HG02870 (cell line): ENCODE data around the gene PBX4.

Experiments
- ATAC-seq: cut with Tn5 transposase; IDR thresholded peaks from one replicate; pipeline ENCODE4 v1.9.1; 2021; ENCODE audit warnings: mild to moderate bottlenecking, moderate library complexity; ENCODE audit not compliant: unreplicated experiment

Gene PBX4

DNA sequence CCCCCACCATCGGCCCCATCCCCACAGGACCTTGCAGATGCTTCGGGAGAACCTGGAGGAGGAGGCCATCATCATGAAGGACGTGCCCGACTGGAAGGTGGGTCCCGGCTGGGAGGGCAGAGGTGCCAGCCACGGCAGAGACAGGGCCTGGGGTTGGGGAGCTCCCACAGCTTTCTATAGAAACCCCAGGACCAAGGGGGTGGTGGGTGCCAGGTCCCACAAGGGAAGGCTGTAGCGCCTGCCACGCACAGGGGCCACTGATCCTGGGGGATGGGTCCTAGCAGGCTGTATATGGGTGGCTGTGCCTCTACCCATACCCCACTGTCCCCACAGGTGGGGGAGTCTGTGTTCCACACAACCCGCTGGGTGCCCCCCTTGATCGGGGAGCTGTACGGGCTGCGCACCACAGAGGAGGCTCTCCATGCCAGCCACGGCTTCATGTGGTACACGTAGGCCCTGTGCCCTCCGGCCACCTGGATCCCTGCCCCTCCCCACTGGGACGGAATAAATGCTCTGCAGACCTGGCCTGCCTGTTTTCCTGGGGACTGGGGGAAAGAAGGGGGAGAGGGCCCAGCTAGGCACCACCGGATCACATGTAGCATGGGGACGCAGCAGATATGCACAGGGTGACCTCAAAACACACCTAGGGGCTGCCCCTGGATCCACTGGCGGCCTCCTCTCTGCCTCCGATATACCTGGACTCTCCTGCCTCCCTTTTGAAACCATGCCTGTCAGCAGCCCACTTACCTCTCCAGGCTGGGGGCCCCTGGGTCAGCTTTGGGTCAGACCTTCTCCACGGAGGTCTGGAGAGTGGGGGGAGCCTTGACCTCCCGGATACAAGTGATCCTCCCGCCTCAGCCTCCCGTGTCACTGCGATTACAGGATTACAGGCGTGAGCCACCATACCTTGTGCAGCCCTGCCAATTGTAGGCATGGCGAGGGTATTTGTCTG is 90.5 kb downstream of the PBX4 start:
- ATAC-seq = no peak

- ATAC-seq = no peak
These were observed 91.2 kb downstream of the PBX4 start for GRCh38 chr19:19527371-19527656.

DNA sequence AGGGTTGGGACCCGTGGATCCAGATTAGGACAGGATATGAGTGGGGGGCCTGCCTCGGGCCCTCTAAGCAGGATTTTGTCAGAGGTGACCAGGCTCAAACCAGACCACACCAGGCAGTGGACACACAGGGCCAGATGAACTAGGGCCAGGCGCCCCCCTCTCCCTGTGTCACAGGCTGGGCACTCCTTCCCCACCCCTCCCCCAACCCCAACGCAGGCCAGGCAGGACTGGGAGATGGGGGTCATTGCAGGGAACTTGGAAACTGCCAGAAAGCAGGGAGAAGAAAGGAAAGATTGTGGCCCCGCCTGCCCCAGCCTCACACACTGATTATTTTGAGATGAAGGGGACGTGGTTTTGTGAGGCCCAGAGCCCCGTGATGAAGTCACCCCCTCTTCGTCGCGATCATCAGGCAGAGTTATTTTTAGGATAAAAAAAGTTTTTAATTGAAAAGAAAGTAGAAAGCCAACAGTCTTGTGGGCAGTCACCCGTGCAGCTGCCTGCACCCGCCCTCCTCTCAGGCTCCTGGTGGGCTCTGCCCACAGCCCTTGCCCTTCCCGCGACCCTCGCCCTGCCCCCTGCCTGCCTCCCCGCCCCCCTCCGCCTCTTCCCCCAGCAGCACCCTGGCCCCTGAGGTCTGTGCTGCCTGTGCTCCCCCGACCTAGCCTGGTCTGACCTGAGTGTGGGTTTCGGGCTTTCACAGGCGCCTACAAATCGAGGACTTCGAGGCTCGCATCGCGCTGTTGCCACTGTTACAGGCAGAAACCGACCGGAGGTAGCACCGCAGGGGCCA is 91.7 kb downstream of the PBX4 start:
- no peak for ATAC-seq

- no peak for ATAC-seq
These were observed 92.7 kb downstream of the PBX4 start for GRCh38 chr19:19525611-19526380.

DNA sequence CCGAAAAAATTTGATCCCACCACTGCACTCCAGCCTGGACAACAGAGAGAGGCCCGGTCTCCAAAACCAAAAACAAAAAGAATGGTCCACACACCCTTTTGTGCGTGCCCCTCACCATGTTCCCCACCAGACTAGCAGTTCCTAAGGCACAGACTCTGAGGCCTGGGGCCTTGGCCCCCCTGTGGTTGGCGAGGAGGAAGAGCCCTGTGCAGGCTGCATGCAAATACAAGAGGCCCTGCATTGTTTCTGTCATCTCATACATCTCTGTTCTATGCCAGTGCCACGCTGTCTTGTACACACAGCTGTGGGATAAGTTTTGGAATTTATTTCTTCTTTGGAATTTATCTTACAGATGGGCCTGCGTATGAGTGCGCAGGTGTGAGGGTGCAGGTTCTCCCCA is 94.4 kb downstream of the PBX4 start:
- ATAC-seq = no peak

- no peak for ATAC-seq
These were observed 95.3 kb downstream of the PBX4 start for GRCh38 chr19:19523177-19523576.

DNA sequence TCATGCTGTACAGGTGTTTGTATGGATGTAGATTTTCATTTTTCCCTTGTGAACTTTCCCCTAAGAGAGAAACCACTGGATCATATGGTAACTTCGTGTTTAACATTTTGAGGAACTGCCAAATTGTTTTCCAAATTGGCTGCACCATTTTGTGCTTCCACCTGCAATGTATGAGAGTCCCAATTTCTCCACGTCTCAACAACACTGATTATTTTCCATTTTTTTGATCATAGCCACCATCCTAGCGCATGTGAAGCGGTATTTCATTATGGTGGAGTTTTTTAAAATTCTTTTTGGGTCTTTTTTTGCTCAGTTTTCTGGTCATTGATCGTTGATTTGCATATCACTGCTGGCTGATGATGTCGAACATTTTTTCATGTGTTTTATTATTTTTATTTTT is 97.5 kb downstream of the PBX4 start:
- no peak for ATAC-seq

DNA sequence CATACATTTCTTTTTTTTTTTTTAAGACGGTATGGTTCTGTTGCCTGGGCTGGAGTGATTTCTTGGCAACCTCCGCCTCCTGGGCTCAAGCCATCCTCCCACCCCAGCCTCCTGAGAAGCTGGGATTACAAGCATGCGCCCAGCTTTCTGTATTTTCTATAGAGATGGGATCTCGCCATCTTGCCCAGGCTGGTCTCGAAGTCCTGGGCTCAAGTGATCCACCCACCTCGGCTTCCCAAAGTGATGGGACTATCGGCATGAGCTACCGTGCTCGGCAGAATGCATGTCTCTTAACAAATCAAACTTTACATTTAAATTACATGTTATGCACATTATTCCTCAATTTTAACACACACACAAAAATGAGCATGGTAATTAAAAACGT is 101.3 kb downstream of the PBX4 start:
- no peak for ATAC-seq

DNA sequence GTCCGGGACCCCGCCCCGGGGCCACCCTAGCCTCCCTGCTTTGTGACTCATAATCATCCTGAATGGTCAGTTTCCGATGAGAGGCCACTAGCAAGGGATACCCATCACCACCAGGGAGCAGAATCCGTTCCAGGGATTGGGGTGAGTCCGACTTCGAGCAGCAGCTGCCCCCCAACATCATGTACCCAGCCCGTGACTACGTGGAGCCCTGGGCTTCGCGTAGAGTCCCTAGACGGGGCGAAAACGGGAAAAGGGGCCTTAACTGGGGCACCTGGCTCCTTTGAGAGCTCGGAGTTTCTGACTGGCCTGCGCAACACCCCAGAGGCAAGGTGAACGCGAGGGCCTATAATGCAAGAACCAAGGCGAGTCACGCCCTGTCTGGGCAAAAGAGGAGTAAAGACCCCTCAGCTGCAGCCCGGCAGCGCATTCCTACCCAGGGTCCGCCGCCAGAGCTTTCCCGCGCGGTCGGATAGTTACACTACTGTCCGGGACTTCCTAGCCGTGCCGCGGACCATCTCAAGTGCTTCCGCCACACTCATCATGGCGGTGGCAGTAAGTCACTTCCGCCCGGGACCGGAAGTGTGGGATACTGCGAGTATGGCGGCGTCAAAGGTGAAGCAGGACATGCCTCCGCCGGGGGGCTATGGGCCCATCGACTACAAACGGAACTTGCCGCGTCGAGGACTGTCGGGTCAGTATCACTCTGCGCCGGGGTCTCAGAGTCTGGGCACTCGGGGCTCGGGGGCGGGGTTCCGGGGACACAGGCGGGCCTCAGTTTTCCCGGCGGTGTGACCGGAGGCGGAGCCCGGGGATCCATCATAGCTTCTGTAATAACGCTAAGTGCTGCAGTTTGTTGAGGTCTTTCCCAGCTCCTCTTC is 102.6 kb downstream of the PBX4 start, which contains the start of gene NDUFA13:
NDUFA13 (plus strand) TSS at position 584 of the 878 bp plus-strand sequence; CDS start at position 598, 14 bp downstream.
- peak; percentile 88 for ATAC-seq

DNA sequence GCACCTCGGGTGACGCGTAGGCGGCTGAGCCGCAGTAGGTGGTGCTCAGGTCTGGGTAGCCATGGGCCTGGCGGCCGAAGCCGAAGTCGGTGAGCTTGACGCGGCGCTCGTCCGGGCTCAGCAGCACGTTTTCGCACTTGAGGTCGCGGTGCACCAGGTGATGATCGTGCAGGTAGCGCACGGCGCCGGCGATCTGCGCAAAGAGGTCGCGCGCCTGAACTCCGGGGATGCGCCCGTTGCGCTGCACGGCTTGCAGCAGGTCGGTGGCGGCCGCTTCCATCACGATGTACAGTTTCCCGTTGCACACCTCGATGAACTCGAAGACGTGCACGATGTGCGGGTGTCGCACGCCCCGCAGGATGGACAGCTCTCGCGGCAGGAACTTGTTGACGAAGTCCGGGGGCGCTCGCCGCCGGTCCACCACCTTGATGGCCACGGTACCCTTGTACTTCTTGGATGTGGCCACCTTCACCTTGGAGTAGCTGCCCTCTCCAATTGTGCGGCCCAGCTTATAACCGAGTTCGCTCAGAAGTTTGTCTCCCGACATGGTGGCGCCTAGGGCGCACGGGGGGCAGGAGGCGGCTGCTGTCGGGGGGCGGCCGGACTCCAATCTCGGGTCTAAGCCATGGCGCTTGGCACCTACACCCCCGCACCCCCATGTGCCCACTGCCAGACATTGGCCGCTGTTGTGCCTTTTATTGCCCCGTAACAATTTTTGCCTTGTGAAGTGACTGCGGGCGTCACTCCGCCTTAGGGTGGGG is 103.4 kb downstream of the PBX4 start, which contains the start of gene TSSK6:
TSSK6 (minus strand) TSS at position 668 of the 761 bp plus-strand sequence; CDS start at position 547, 121 bp downstream.
- ATAC-seq = no peak

- ATAC-seq = no peak
These were observed 104.3 kb downstream of the PBX4 start for GRCh38 chr19:19514215-19514657.

DNA sequence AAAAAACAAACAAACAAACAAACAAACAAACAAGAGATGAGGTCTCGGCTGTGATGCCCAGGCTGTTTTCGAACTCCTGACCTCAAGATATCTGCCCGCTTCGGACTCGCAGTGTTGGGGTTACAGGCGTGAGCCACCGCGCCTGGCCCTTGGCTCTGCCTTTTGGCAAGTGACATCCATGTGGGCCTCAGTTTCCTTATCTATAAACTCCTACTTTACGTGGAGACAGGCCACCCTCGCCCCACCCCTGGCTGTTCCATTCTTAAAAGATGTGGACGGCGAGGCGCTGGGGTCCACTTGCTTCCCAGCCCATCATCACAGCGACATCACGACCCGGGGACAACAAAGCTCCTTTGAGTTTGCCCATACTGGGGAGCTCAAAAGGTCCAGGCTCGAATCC is 104.8 kb downstream of the PBX4 start:
- ATAC-seq = no peak
